Right atrium auricular region (tissue), 2 donors: ENCODE results near the gene CTNND2. TPM values are rescaled to one million over a fixed set of nuclear protein-coding genes. Genes with fewer than 3 reads are reported as not detected.

Experiments used
- DNase-seq: peaks from one replicate; pipeline ENCODE4 v3.0.0-alpha.2; 2019; ENCODE audit warnings: low spot score
- H3K27ac ChIP-seq, 2 donors: fragments of 200-600 bp; sonication (generic); 1 replicate in 1 of 2; 2 replicates in 1 of 2; pipeline ENCODE4 v1.5.1; 2016 to 2019
- H3K27me3 ChIP-seq, 2 donors: fragments of 200-600 bp; sonication (generic); one replicate each; pipeline versions ENCODE4 v1.5.1 to v1.6.0; 2017 to 2019
- H3K36me3 ChIP-seq: fragments of 200-600 bp; sonication (generic); one replicate; pipeline ENCODE4 v1.5.1; 2016
- H3K4me1 ChIP-seq, 2 donors: fragments of 200-600 bp; sonication (generic); one replicate each; pipeline versions ENCODE4 v1.5.1 to v1.6.0; 2017 to 2019
- H3K4me3 ChIP-seq, 2 donors: fragments of 200-600 bp; sonication (generic); 1 replicate in 1 of 2; 2 replicates in 1 of 2; pipeline ENCODE4 v1.5.1; 2017 to 2019; ENCODE audit warnings: mild to moderate bottlenecking in 1 of 2, moderate library complexity in 1 of 2
- H3K9me3 ChIP-seq, 2 donors: fragments of 200-600 bp; sonication (generic); one replicate each; pipeline ENCODE4 v1.5.1; 2019
- total RNA-seq, 2 donors: library from RNA; depleted of rRNA; stranded (reverse); fragments of >200 nt; gene quantifications; one replicate each; pipeline ENCODE4 v1.1.0, GENCODE V29; 2016
- TF ChIP-seq, protein P1 (sequence below), 2 donors: fragments of 200-600 bp; sonication (generic); IDR thresholded peaks; one replicate each; pipeline ENCODE4 v1.5.1; 2019; ENCODE audit warnings: antibody characterized with exemption in 2 of 2

CTNND2 gene
- total RNA-seq, 2 donors from 2014 or later, result 8.6 to 9.0 TPM

DNA sequence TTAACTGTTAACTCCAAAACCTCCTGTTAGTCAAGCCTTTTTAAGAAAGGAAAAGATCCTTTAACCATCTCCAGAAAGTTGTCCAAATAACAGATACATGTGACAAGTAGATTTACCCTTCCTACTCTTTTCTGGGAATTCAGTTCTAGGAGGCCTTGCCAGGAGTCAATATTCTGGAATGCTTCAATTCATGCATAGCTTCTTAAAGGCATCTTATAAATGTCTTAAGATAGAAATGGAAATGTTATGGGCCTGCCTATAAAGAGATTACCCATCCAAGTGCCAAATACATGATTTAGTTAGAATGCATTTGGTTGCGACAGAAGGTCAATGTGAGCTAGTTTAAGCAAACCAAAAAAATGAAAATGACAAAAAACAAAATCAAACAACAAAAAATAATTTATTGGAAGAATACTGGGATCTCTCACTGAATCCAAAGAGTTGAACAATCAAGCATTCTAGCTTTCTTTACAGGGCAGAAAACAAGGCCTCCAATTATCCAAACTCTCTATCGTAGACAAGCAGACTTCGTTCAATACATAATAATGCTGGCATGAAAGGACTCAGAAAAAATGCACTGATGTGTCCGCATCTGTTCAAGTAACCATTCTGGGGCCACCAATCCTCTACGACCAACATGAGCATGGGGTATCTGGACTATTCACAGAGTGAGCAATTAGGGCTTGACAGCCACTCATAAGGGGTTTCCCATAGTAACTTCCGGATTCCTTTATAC is 188.6 kb downstream of the CTNND2 start:
- Histone ChIP-seq H3K4me1 (no peaks in the 10 kb centered on the region), H3K9me3 (no peaks in the 10 kb centered on the region), H3K4me3 (no peak overlapping the region), H3K36me3 (no peaks in the 10 kb centered on the region), H3K27ac (no peak overlapping the region), H3K27me3 (no peaks in the 10 kb centered on the region)
- DNase-seq, result no peak
- TF ChIP-seq, protein P1, sequence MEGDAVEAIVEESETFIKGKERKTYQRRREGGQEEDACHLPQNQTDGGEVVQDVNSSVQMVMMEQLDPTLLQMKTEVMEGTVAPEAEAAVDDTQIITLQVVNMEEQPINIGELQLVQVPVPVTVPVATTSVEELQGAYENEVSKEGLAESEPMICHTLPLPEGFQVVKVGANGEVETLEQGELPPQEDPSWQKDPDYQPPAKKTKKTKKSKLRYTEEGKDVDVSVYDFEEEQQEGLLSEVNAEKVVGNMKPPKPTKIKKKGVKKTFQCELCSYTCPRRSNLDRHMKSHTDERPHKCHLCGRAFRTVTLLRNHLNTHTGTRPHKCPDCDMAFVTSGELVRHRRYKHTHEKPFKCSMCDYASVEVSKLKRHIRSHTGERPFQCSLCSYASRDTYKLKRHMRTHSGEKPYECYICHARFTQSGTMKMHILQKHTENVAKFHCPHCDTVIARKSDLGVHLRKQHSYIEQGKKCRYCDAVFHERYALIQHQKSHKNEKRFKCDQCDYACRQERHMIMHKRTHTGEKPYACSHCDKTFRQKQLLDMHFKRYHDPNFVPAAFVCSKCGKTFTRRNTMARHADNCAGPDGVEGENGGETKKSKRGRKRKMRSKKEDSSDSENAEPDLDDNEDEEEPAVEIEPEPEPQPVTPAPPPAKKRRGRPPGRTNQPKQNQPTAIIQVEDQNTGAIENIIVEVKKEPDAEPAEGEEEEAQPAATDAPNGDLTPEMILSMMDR (IDR thresholded peaks at IDR 0.05), result no peak

DNA sequence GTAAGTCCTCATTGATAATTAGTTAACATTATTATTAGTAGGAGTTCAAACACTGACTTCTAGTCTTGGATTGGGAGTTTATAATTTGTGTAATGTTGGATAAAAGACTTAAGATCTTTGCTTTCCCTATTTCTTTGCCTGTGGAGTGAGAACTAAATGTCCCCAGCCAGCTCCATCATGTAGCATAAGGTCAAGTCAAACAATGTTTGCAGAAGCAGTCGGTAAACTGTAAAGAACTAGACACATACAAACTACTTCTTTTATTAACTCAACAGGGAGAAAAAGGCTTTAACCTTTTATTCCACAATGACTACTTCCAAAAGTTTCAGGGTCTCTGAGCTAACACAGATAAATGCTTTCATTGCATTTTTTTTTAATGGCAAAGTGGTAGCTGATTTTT is 192.3 kb downstream of the CTNND2 start:
- TF ChIP-seq, protein P1 (IDR thresholded peaks at IDR 0.05), result no peak
- Histone ChIP-seq H3K36me3 (no peaks in the 10 kb centered on the region), H3K9me3 (no peaks in the 10 kb centered on the region), H3K4me3 (no peak overlapping the region), H3K27ac (no peak overlapping the region), H3K27me3 (no peaks in the 10 kb centered on the region), H3K4me1 (no peaks in the 10 kb centered on the region)
- no peak for DNase-seq

DNA sequence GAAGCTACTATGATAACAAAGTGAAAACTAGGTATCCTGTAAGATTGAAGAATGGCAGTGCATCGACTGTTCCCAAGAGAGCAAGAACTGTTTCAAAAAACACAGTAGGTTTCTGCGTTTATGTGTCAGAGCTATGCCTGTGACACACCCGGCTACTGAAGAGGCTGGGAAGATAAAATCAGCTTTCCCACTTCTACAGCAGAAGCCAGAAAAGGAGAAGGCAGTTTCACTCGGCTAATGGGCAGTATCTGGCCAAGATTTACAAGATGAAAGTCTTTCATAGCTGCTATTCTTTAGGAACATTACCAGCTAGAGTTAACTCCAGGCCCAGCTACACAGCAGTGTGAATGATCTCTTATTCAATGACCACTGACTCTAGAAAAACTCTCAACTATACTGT is 195.2 kb downstream of the CTNND2 start:
- Histone ChIP-seq H3K9me3 (no peaks in the 10 kb centered on the region), H3K27ac (no peak overlapping the region), H3K4me3 (no peak overlapping the region), H3K36me3 (no peaks in the 10 kb centered on the region), H3K4me1 (no peaks in the 10 kb centered on the region), H3K27me3 (no peaks in the 10 kb centered on the region)
- no peak for DNase-seq
- TF ChIP-seq, protein P1 (IDR thresholded peaks at IDR 0.05), result no peak

DNA sequence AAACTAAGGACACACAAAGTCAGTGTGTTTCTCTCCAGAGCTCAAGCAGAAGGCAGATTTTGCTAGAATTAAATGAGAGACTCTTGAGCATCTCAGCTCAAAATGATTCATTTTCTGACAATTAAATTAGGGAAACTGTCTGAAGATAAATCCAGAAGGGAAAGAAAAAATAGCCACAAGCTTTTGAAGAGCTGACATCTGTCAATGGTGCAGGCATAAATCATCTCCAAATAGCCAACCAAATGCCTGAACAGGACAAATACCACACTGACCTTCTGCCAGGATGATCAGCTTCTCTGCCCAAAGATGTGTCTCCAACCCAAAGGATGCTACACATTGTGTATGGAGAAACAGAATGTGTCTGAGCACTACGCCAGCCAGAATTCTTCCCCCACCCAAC is 199.3 kb downstream of the CTNND2 start:
- H3K27ac ChIP-seq, result no peak overlapping the region
- no peaks in the 10 kb centered on the region for H3K27me3 ChIP-seq
- H3K9me3 ChIP-seq, result no peaks in the 10 kb centered on the region
- H3K4me3 ChIP-seq, result no peak overlapping the region
- TF ChIP-seq, protein P1 (IDR thresholded peaks at IDR 0.05), result no peak
- no peaks in the 10 kb centered on the region for H3K4me1 ChIP-seq
- H3K36me3 ChIP-seq, result no peaks in the 10 kb centered on the region
- DNase-seq, result no peak

DNA sequence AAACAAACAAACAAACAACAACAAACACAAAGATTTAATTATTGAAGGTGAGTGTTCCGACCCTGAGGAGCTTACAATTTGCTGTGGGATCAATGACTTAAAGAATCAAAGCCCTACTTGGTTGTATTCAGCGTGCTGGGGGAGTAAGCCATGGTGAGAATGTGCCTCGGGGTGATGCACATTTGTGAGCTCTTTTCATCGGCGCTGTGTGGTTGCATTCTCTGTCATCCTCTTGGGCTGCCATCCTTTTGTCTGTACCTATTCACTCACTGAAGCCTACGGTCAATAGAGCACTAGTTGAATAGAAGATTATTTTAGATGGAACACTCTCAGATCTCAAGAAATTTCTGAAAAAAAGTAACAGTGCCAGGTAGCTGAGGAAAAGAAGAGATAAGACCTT is 203.9 kb downstream of the CTNND2 start:
- Histone ChIP-seq H3K36me3 (no peaks in the 10 kb centered on the region), H3K4me3 (no peak overlapping the region), H3K9me3 (no peaks in the 10 kb centered on the region), H3K4me1 (no peaks in the 10 kb centered on the region), H3K27me3 (no peaks in the 10 kb centered on the region), H3K27ac (no peak overlapping the region)
- no peak for DNase-seq
- TF ChIP-seq, protein P1 (IDR thresholded peaks at IDR 0.05), result no peak

DNA sequence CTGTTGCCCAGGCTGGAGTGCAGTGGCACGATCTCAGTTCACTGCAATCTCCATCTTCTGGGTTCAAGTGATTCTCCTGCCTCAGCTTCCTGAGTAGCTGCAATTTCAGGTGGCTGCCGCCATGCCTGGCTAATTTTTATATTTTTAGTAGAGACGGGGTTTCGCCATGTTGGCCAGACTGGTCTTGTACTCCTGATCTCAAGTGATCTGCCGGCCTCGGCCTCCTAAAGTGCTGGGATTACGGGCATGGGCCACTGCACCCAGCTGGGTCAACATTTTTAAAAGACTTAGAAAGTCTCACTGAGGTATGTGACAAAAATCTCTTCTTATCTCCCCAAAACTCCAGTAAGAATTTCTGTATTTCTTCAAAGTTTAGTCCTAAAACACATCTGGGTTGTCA is 211.6 kb downstream of the CTNND2 start:
- no peak for DNase-seq
- TF ChIP-seq, protein P1 (IDR thresholded peaks at IDR 0.05), result no peak
- Histone ChIP-seq H3K4me1 (no peaks in the 10 kb centered on the region), H3K36me3 (no peaks in the 10 kb centered on the region), H3K4me3 (no peak overlapping the region), H3K27ac (no peak overlapping the region), H3K9me3 (no peaks in the 10 kb centered on the region), H3K27me3 (no peaks in the 10 kb centered on the region)
